Right hindlimb (tissue), 1 donor: ENCODE data around the gene GMCL2.
"Not testable (repeated sequence)": the region's sequence is repeated elsewhere in the genome, so short reads cannot be mapped to it uniquely, and the experiment has no call there.

ENCODE experiments used
- DNase-seq: peaks from one replicate; pipeline ENCODE4 v3.0.0-alpha.2; 2018

GMCL2 gene, protein sequence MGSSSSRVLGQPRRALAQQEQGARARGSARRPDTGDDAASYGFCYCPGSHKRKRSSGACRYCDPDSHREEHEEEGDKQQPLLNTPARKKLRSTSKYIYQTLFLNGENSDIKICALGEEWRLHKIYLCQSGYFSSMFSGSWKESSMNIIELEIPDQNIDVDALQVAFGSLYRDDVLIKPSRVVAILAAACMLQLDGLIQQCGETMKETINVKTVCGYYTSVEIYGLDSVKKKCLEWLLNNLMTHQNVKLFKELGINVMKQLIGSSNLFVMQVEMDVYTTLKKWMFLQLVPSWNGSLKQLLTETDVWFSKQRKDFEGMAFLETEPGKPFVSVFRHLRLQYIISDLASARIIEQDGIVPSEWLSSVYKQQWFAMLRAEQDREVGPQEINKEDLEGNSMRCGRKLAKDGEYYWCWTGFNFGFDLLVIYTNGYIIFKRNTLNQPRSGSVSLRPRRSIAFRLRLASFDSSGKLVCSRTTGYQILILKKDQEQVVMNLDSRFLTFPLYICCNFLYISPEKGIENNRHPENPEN

DNA sequence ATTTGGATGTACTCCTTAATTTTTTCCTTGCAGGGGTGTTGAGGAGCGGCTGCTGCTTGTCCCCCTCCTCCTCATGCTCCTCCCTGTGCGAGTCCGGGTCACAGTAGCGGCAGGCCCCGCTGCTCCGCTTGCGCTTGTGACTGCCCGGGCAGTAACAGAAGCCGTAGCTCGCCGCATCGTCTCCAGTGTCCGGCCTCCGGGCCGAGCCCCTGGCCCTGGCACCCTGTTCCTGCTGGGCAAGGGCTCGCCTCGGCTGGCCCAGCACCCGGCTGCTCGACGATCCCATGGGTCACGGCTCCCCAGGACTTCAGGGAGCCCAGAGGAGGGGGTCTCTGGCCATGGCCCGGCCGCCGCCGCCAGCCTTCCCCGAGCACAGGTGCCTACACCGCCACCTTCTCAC is at the start of gene GMCL2:
TSS of gene GMCL2 (minus strand) at position 358 of the 400 bp plus-strand sequence. CDS start at position 286, 72 bp downstream.
- no peak for DNase-seq

DNA sequence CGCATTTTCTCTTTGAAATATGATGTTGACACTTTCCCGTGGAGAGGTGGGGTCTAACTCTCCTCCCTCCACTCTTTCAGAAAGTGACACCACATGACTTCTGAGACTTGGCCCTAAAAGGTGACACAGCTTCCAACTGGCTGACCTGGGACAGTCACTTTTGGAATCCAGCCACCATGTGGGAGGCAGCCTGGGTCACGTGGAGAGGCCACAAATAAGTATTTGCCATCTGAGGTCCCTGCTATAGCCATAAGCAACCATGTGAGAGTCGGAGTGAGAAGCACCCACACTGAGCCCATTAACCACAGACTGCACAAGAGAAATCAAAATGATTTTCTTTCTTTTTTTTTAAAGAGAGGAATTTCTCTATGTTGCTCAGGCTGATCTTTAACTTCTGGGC is 49.5 kb upstream of the GMCL2 start:
- no peak for DNase-seq

DNA sequence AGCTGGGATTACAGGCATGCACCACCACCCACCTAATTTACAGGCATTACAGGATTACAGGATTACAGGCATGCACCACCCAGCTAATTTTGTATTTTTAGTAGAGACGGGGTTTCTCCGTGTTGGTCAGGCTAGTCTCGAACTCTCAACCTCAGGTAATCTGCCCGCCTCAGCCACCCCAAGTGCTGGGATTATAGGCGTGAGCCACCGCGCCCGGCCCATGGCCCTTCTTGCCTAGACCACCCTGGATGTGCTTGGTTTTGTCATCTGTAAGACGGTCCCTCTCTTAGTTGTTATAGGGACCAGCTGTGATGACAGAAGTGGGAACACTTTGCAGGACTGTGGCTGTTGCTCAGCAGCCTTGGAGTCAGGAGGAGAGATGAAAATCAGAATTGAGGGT is 49.0 kb upstream of the GMCL2 start:
- no peak for DNase-seq

DNA sequence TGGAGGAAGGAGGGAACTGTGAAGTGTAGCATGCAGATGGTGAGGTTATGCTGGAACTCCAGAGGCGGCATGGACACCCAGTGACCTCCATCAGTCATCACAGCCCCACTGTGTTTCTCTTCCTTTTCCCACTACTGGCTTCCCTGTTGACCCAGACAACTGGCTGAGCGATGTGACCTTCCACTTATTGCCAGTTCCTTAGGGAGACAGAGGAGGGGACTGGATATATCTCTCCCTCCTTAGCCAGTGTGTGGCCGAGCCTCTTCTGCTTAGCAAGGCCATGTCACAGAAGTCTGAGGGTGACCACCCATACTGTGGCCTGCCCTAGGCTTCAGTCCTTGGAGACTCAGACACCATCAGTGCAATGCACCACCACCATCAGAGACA is 48.4 kb upstream of the GMCL2 start:
- no peak for DNase-seq

DNA sequence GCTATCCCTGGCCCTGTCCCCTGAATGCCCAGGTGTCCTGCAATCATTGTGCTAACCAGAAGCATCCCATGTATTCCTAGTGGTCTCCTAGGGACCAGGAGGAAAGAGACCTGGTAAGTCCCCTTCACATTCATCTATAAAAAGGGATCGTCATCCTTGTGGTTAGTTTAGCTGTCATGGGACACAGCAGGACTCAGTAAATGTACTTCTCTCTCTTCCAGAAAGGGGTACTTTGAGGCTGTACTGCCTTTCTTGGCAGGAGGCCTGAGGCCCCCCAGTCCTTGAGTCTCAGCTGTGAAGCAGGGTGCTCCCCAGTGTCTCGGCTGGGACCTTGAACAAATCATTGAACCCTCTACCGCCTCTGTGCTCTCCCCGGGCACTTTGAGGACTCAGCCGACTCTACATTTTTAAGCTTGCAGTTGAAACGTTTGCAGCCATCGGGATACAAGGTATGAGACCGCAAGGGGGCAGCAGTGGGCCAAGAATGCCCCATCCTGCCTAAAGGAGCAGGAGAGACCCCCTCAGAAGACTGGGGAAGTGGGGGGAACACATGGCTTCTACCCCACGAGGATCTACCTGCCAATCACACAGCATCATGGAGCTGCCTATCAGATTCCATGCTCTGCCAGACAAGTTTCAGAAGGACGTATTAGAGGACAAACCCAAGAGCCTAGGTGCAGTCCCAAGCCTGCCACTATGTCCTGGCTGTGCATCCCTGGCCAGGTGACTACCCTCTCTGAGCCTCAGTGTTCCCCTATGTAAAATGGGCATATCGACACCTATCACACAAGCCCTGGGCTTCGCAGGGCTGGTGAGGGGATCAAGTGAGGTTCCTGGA is 47.8 kb upstream of the GMCL2 start:
- DNase-seq, result peak; percentile 79

DNA sequence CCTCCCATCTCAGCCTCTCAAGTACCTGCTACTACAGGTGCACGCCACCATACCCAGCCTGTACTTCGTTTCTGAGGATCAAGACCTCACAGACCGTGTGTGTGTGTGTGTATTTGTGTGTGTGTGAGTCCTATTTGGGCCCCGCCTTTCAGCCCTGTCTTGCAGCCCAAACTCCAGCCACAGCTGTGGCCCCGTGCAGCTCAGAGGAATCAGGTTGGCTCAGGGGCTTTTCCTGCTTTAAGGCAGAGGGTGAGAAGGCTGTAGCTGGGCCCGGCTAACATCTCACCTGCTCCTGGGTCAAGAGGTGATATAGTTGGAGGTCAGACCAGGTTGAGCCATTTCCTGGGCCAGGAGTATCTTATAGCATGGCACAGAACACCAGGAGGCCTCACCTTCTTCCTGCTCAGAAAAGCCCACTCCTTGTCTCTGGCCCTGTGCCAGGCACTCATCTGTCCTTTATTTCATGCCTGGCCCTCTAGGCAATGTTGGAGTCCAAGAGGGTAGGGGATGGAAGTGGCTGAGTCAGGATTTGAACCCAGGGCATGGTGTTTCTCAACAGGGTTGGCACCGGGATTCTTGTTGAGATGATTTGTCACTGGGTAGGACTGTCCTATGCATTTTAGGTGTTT is 47.1 kb upstream of the GMCL2 start:
- no peak for DNase-seq

DNA sequence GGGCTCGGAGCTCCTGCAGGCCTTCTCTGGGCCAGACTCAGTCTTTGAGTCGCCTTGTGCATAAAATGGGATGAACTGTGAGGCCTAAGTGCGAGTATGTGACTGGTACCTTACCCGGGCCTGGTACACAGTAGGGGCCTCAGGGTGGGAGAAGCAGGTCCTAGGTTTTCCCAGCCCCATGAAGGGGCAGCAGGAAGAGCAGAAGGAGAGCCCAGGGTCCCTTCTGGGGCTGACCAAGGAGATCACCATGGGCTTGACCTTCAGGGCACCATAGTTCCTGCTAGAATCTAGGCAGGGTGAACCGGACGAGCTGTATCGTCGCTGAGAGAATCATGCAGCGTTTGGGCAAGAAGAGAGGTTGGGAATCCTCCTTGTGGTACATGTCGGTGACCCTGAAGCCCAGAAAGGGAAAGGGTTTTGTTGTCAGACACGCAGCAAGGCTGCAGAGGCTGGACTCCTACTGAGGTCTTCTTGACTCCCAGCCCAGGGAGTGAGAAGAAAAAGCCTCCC is 45.8 kb upstream of the GMCL2 start:
- no peak for DNase-seq

DNA sequence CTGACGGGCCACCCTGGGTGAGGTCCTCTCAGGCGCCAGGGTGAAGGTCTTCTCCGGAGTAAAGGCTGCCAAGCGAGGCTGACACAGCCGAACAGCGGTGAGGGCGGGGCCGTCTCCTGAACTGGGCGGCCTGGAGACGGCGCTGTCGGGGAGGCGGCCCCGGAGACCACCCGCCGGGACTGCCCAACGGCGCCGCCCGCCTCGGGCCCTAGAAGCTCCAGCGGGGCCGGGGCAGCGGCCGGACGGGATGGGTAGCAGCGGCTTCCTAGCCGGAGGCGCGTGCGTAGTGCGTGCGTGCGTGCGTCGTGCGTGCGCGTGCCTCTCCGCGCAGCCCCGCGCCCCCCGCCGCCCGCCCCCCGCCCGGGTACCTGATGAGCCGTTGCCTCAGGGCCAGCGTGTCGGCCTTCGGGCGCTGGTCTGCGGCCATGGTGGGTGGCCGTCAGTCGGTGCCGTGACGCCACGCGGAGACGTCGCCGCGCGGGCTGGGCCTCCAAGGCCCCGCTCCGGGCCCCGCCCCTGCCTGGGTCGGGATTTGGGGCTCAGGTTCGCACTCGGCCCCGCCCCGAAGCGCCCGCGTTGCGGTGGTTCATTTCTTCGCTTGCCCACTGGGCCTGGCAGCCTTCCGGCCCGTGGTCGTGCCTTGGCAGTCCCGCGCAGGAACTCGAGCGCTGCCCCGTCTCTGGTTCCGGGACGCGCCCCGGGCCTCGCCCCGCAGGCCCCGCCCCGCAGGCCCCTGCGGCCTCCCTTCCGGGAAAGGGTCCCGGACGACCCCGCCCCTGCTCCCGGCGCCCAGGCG is 45.2 kb upstream of the GMCL2 start, which contains the start of gene PHYKPL:
TSS of gene PHYKPL (minus strand) at position 679 of the 796 bp plus-strand sequence. CDS start at position 427, 252 bp downstream.
- peak; percentile 86 for DNase-seq

DNA sequence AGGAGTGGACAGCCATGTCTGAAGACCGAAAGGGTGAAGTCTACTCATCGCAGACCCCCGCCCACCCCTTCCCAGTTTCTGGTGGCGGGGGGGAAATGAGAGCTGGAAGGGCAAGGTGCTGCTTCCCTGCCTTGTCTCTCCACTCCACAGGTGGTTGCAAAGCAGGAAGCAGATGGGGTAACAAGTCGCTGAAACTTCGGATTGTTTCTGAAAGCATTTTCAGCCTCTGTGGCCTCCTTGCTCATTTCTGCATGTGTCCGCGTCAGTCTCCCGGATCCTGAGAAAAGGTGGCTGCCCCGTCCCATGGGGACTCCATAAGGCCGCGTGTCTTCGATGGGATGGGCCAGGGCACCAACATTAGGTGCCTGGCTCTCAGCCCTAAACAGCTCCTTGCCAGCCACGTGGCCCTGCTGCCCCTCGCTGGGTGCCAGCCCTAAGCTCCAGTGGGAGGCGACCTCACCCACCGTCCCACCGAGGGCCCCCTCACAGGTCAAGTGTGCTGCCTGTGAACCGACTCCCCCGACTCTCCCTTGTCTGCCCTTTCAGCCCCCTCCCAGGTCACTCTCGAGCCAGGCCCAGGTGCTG is 44.5 kb upstream of the GMCL2 start:
- no peak for DNase-seq

DNA sequence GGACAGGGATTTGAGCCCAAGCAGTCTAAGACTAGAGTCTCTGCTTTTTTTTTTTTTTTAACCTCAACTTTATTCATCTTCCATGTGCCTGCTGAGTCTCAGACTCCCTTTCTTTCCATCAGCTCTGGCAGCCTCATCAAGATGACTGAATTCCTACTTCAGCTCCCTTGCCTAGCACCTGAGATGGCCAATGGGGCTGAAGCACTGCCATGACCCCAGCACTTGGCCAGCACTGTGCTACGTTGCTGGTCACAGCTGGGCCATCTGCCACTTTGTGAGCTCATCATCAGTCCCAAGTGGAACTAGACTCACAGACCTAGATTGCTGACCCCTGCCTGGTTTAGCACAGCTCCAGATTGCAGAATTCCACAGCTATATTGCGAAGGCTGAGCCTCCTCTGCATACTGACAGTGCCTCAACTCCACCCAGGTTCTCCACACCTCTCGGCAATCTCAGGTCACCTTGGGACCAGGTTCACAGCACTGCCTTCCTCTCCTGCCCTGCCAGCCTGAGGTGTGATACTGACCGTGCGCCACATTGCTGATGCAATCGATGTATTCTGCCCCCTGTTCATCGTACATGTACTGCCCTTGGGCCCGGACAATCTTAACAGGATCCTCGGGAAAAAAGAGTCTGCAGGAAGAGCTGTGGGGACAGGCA is 43.8 kb upstream of the GMCL2 start:
- DNase-seq, result no peak

DNA sequence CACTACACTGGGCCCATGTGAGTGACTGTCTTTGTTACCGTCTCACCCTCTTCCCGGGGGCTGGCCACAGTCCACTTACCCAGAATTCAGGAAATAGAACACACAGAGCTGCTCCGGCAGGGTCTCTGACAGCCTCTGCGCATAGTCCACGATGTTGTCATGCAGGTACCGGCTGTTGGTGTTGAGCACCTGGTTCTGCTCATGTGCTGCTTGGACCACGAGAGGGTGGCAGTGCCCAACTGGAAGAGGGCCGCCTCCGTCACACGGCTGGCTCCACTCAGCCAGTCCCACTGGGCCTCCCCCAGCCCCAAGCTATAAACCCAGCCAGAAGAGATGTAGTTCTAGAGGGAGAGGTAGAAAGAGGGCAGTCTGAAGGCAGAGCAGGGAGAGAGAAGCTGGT is 42.7 kb upstream of the GMCL2 start:
- DNase-seq, result no peak

DNA sequence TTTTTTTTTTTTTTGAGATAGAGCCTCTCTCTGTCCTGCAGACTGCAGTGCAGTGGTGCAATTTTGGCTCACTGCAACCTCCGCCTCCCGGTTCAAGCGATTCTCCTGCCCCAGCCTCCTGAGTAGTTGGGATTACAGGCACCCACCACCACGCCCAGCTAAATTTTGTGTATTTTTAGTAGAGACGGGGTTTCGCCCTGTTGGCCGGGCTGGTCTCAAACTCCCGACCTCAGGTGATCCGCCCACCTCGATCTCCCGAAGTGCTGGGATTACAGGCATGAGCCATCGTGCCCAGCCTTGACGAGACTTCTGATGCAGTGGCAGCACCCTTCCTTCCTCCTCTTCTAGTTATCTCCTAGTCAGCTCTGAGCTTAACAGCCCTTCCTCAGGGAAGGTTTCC is 41.9 kb upstream of the GMCL2 start:
- DNase-seq, result not testable (repeated sequence)

DNA sequence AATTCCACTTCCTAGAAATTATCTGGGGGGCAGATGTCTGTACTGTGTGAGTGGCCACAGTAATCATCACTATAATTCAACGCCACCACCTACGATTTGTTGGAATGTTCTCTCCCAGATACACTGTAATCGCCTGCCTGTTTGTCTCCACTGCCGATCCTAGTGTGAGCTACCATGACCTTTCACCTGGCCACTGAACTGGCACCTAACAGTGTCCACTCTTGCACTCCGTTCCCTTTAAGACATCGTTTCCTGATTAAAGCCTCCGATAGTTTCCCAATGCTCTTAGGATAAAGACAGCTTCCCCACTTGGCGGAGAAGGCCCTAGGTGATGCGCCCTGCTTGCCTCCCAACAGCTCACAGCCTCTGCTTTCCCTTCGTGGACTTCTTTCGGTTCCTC is 41.4 kb upstream of the GMCL2 start:
- DNase-seq, result no peak

DNA sequence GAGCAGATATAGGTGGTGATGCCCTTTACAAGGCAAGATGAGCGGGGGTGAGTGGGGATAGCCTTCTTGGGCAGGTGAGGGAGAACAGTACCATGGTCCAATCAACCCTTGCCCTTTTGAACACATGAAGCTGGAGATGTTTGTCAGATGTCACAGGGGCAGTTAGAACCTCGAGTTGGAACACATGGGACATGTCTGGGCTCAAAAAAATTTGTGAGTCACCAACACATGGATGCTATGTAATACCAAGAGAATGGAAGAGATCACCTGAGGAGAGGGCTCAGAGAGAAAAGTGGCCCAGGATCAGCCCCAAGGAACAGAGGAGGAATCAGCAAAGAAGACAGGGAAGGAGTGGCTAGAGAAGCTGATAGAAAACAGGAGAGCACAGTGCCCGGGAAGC is 40.8 kb upstream of the GMCL2 start:
- DNase-seq, result no peak

DNA sequence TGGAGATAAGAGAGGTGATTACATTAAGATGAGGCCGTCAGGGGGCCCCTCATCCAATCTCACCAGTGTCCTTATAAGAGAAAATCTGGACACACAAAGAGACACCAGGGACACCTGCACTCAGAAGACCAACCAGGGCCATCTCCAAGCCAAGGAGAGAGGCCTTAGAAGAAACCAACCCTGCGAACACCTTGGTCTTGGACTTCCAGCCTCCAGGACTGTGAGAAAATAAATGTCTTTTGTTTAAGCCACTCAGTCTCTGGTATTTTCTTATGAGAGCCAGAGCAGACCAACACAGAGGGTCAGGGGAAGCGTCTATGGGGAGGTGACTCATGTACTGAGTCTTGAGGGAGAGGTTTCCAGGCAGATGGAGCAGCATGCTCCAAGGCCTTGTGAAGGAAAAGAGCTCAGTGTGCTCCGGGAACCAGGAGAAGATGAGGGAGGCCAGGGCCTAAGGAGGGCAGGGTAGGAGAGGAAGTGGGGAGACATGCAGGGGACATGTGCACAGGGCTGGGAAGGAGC is 40.0 kb upstream of the GMCL2 start:
- no peak for DNase-seq

DNA sequence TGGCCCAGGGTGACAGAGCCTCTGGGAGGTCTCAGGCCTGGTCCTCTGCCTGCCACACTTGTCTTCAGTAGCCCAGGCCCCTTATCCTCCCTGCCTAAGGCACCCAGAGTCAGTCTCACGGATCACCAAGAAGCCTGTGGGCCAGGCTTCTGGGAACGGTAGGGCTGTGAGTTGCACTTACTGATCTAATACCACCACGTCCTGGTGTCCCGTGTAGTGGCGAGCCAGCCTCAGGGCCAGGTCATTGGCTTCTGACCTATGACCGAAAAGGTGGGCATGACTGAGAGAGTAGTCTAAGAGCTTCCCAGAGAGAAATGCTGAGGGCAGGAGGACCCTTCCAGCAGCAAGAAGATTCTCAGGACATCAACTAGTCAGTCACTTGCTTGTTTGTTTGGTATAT is 38.0 kb upstream of the GMCL2 start:
- no peak for DNase-seq

DNA sequence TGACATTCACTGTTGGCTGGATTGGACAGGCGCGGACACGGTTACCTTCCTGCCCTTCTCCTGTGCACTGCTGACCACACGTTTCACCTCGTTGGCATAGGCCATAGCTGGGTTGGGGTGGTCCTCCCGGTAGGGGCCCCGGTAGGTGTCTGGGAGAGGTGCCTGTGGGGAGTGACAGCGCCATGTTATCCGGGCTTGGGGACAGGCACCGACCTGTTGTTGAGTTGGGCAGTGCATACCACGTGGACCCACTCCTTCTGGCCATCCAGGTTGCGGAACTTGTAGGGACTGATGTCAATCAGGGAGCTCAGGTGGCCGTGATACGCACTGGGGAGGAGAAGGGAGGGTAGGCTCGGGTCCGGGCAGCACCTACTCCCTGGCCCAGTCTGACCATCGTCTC is 37.2 kb upstream of the GMCL2 start:
- no peak for DNase-seq

DNA sequence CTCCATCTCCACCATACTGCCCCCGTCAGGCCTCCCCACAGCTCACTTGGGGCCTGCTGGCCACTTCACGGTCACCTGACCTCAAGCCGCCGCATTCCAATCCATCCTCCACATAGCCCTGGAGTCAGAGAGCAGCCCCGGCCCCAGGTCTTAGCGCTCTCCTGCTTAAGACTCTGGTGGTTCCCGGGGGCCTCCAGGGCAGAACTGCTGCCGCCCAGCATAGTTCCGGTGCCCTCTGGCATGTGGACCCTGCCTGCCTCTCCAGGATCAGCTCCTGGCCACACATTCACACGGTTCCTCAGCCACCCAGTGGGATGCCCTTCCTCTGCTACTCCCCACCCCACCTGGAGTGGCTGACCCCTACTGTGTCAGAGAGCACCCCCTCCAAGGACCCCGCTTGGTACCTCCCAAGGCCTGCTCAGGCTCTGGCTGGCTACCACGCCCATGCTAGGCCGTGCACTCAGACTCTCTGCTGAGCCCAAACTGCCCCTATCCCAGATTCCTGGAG is 36.7 kb upstream of the GMCL2 start:
- no peak for DNase-seq

DNA sequence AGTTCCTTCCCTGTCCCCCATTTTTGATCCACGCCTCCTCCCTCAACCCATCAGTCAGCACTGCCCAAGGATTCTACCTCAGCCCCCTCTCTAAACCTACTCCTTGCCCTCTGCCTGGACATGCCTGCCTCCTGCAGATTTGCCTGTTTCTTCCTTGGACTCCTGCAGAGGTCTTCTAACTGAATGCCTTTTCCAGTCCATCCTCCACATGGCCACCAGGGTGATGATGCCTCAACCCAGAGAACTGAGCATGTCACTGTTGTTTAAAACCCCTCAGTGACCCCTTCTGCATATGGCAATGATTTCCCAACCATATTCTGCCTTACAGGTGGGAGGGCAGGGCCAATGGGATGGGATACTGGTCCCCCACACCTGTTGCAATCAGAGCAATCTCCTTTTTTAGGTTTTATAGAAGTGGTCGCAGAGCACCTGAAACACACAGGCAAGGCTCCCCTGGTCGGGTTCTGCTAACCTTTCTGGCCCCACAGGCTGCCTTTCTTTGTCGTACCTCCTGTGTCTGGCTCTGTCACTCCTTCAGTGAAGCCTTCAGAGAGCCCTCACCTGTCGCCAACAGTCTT is 36.1 kb upstream of the GMCL2 start:
- no peak for DNase-seq

DNA sequence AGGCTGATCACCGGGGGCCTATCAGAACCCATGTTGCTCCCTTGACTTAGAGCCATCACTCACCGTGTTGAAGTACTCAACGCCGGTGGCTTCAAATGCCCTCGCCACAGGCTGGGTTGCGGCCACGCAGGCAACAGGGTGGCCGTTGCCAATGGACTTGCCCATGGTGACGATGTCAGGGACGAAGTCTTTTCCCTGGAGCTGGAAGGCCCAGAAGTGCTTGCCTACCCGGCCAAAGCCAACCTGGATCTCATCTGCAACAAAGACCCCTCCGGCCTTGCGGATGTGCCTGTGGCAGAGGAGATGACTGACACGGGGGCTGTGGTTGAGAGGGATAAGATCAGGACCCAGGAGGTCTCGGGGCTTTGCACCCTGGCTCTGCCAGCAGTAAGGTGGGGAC is 35.1 kb upstream of the GMCL2 start:
- no peak for DNase-seq
